OCI-LY1 (cell line): ENCODE data around the gene ERH.

ENCODE experiments used
- H2AFZ ChIP-seq: fragments of 200-600 bp; sonication (generic), shearing (Covaris generic); 2 replicates; pipeline ENCODE4 v1.6.0; 2014; ENCODE audit warnings: antibody characterized with exemption, mild to moderate bottlenecking, low read length
- H3F3A ChIP-seq: fragments of 200-600 bp; sonication (generic), shearing (Covaris generic); 2 replicates; pipeline ENCODE4 v1.6.0; 2014; ENCODE audit warnings: mild to moderate bottlenecking, antibody characterized with exemption, low read length, moderate library complexity; ENCODE audit not compliant: insufficient read depth
- H3K27ac ChIP-seq: fragments of 200-600 bp; sonication (generic); 2 replicates; pipeline ENCODE4 v1.5.1; 2014; ENCODE audit warnings: low read length, mixed run types, mild to moderate bottlenecking, low read depth; ENCODE audit not compliant: poor library complexity, severe bottlenecking
- H3K27me3 ChIP-seq: fragments of 200-600 bp; sonication (generic); 2 replicates; pipeline ENCODE4 v1.6.0; 2014; ENCODE audit warnings: antibody characterized with exemption, mild to moderate bottlenecking, low read length, moderate library complexity; ENCODE audit not compliant: insufficient read depth
- H3K36me3 ChIP-seq: fragments of 200-600 bp; sonication (generic); 2 replicates; pipeline ENCODE4 v1.6.1; 2014; ENCODE audit warnings: mild to moderate bottlenecking, antibody characterized with exemption, low read length, moderate library complexity, mixed read lengths; ENCODE audit not compliant: insufficient read depth
- H3K4me1 ChIP-seq: fragments of 200-600 bp; sonication (generic); 2 replicates; pipeline ENCODE4 v1.5.1; 2014; ENCODE audit warnings: mild to moderate bottlenecking, low read length, moderate library complexity; ENCODE audit not compliant: insufficient read depth, severe bottlenecking
- H3K4me2 ChIP-seq: fragments of 200-600 bp; sonication (generic), shearing (Covaris generic); 2 replicates; pipeline ENCODE4 v1.6.1; 2014; ENCODE audit warnings: low read length
- H3K4me3 ChIP-seq: fragments of 200-600 bp; sonication (generic); 2 replicates; pipeline ENCODE4 v1.5.1; 2014; ENCODE audit warnings: low read length, low read depth, mild to moderate bottlenecking, mixed read lengths; ENCODE audit not compliant: poor library complexity, severe bottlenecking
- H3K79me2 ChIP-seq: fragments of 200-600 bp; shearing (Covaris generic); 2 replicates; pipeline ENCODE4 v1.6.1; 2016; ENCODE audit warnings: mixed run types, low read length, mixed read lengths; ENCODE audit not compliant: insufficient read depth
- H3K9ac ChIP-seq: fragments of 200-600 bp; sonication (generic), shearing (Covaris generic); 2 replicates; pipeline ENCODE4 v1.6.1; 2014; ENCODE audit warnings: mild to moderate bottlenecking, low read length, mixed read lengths
- H3K9me2 ChIP-seq: fragments of 200-600 bp; sonication (generic), shearing (Covaris generic); 2 replicates; pipeline ENCODE4 v1.6.1; 2014; ENCODE audit warnings: low read depth, mild to moderate bottlenecking, low read length, mixed read lengths
- H3K9me3 ChIP-seq: fragments of 200-600 bp; shearing (Covaris generic); 2 replicates; pipeline ENCODE4 v1.6.1; 2014; ENCODE audit warnings: low read length, mixed read lengths
- H4K20me1 ChIP-seq: fragments of 200-600 bp; sonication (generic), shearing (Covaris generic); 2 replicates; pipeline ENCODE4 v1.6.0; 2016; ENCODE audit warnings: mild to moderate bottlenecking, low read length; ENCODE audit not compliant: insufficient read depth
- EZH2 ChIP-seq: fragments of 200-600 bp; sonication (generic), shearing (Covaris generic); IDR thresholded peaks from 2 replicates; pipeline ENCODE4 v1.8.0; 2017; ENCODE audit warnings: borderline replicate concordance, mixed run types, mild to moderate bottlenecking, antibody characterized with exemption, low read length, moderate library complexity, mixed read lengths
- TF ChIP-seq, protein P1 (sequence below): fragments of 200-600 bp; sonication (generic), shearing (Covaris generic); IDR thresholded peaks from 2 replicates; pipeline ENCODE4 v1.5.1; 2017; ENCODE audit warnings: mild to moderate bottlenecking, antibody characterized with exemption, low read length, moderate library complexity, mixed read lengths

ERH gene

GRCh38 chr14:69370061-69370460 is 28.0 kb downstream of the ERH start:
- no peaks in the 10 kb centered on the region for H3K9me2 ChIP-seq
- no peaks in the 10 kb centered on the region for H3K4me1 ChIP-seq
- H3K9ac ChIP-seq = no peak overlapping the region
- no peak for TF ChIP-seq EZH2
- TF ChIP-seq, protein P1, sequence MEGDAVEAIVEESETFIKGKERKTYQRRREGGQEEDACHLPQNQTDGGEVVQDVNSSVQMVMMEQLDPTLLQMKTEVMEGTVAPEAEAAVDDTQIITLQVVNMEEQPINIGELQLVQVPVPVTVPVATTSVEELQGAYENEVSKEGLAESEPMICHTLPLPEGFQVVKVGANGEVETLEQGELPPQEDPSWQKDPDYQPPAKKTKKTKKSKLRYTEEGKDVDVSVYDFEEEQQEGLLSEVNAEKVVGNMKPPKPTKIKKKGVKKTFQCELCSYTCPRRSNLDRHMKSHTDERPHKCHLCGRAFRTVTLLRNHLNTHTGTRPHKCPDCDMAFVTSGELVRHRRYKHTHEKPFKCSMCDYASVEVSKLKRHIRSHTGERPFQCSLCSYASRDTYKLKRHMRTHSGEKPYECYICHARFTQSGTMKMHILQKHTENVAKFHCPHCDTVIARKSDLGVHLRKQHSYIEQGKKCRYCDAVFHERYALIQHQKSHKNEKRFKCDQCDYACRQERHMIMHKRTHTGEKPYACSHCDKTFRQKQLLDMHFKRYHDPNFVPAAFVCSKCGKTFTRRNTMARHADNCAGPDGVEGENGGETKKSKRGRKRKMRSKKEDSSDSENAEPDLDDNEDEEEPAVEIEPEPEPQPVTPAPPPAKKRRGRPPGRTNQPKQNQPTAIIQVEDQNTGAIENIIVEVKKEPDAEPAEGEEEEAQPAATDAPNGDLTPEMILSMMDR = no peak
- H3K9me3 ChIP-seq = no peaks in the 10 kb centered on the region
- H3K4me3 ChIP-seq = no peak overlapping the region
- no peaks in the 10 kb centered on the region for H3K27me3 ChIP-seq
- H4K20me1 ChIP-seq = no peaks in the 10 kb centered on the region
- H3F3A ChIP-seq = no peaks in the 10 kb centered on the region
- H3K4me2 ChIP-seq = no peak overlapping the region
- H2AFZ ChIP-seq = no peak overlapping the region
- H3K79me2 ChIP-seq = no peaks in the 10 kb centered on the region
- no peak overlapping the region for H3K27ac ChIP-seq
- H3K36me3 ChIP-seq = peaks cover 4% of the 10 kb centered on the region

- Histone ChIP-seq H3K4me3 (no peak overlapping the region), H3K27me3 (no peaks in the 10 kb centered on the region), H3K27ac (no peak overlapping the region), H3F3A (no peaks in the 10 kb centered on the region), H3K36me3 (no peaks in the 10 kb centered on the region; the same call in 1 of the 2 replicates), H3K9me2 (no peaks in the 10 kb centered on the region), H4K20me1 (no peaks in the 10 kb centered on the region), H3K79me2 (no peaks in the 10 kb centered on the region), H3K9ac (no peak overlapping the region), H3K4me1 (no peaks in the 10 kb centered on the region), H3K9me3 (no peaks in the 10 kb centered on the region), H2AFZ (no peak overlapping the region), H3K4me2 (no peak overlapping the region)
- TF ChIP-seq EZH2 = no peak
- TF ChIP-seq, protein P1 = no peak
Measured at GRCh38 chr14:69368381-69368780, 29.7 kb downstream of the ERH start.

- Histone ChIP-seq H3K4me3 (no peak overlapping the region), H3K36me3 (no peaks in the 10 kb centered on the region), H2AFZ (no peak overlapping the region), H3F3A (no peaks in the 10 kb centered on the region), H3K27ac (no peak overlapping the region), H3K9ac (no peak overlapping the region), H4K20me1 (no peaks in the 10 kb centered on the region), H3K9me2 (no peaks in the 10 kb centered on the region), H3K4me2 (no peak overlapping the region), H3K9me3 (no peaks in the 10 kb centered on the region), H3K4me1 (no peaks in the 10 kb centered on the region), H3K27me3 (no peaks in the 10 kb centered on the region), H3K79me2 (no peaks in the 10 kb centered on the region)
- no peak for TF ChIP-seq EZH2
Measured at GRCh38 chr14:69366761-69367160, 31.3 kb downstream of the ERH start.

- no peaks in the 10 kb centered on the region for H3K4me1 ChIP-seq
- no peaks in the 10 kb centered on the region for H3K9me2 ChIP-seq
- H3K36me3 ChIP-seq = no peaks in the 10 kb centered on the region
- no peaks in the 10 kb centered on the region for H4K20me1 ChIP-seq
- no peak overlapping the region for H3K4me2 ChIP-seq
- H3K27ac ChIP-seq = no peak overlapping the region
- H3K79me2 ChIP-seq = no peaks in the 10 kb centered on the region
- no peak overlapping the region for H2AFZ ChIP-seq
- H3K9ac ChIP-seq = no peak overlapping the region
- no peaks in the 10 kb centered on the region for H3K9me3 ChIP-seq
- TF ChIP-seq, protein P1 = no peak
- no peak for TF ChIP-seq EZH2
- H3F3A ChIP-seq = no peaks in the 10 kb centered on the region
- no peak overlapping the region for H3K4me3 ChIP-seq
- no peaks in the 10 kb centered on the region for H3K27me3 ChIP-seq
Measured at GRCh38 chr14:69366069-69366468, 32.0 kb downstream of the ERH start.
